Activated naive CD4-positive, alpha-beta T cell (primary cell): Measurements from ENCODE around the gene NECAB3.

Experiments
- DNase-seq, 4 experiments: peaks; one replicate each; lab custom pipeline; 2025; lab: John Stamatoyannopoulos, UW

Gene NECAB3

GRCh38 chr20:33664085-33664761, 10.0 kb downstream of the NECAB3 start:
- DNase-seq, result no peak

DNA sequence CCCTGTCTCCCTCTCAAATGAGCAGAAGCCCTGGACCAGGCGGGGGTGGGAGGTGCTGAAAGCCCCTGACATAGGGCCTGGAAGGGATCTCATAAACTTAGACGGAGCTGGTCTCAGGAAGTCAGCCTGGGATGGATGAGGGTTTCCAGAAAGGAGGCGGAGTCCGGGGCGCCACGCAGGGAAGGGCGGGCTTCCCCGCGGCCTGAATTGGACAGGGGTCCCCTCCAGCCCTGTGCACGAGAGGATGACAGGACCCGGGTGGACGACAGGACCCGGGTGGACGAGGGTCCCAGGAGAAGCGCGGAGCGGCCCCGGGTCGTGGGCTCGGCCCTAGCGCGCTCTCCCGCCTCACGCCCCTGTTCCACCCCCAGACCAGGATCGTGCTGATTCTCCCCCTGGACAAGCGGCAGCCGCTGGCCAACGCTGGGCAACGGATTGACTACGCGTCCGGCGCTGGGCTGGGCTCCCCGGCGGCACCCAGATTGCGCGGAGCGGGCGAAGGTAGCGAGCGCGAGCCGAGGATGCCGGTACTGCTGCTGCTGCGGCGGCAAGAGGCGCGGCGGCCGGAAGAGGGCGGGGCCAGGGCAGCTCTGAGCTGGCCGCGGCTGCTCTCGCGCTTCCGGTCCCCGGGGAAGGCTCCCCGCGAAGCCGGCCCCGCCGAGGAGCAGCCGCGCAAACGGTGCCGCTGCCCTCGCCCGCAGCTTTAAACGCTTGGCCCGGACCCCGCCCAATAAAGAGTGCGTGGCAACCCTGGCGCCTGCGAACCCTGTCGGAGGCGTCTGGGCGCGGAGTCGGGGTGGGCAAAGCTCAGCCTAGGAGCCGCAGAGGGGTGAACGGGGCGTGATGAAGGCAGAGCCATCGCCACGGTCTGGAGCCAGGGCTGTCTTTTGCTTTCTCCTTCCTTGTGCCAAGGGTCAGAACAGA, 10.8 kb downstream of the NECAB3 start:
- DNase-seq, result peak; percentile 30 to 82 (median 61)

GRCh38 chr20:33662172-33662571, 12.1 kb downstream of the NECAB3 start, which contains the start of gene C20orf144:
TSS of gene C20orf144 (plus strand) at chr20:33662327. CDS start at chr20:33662346, 19 bp downstream.
- no peak for DNase-seq

GRCh38 chr20:33660685-33661058, 13.6 kb downstream of the NECAB3 start:
- DNase-seq, result no peak

DNA sequence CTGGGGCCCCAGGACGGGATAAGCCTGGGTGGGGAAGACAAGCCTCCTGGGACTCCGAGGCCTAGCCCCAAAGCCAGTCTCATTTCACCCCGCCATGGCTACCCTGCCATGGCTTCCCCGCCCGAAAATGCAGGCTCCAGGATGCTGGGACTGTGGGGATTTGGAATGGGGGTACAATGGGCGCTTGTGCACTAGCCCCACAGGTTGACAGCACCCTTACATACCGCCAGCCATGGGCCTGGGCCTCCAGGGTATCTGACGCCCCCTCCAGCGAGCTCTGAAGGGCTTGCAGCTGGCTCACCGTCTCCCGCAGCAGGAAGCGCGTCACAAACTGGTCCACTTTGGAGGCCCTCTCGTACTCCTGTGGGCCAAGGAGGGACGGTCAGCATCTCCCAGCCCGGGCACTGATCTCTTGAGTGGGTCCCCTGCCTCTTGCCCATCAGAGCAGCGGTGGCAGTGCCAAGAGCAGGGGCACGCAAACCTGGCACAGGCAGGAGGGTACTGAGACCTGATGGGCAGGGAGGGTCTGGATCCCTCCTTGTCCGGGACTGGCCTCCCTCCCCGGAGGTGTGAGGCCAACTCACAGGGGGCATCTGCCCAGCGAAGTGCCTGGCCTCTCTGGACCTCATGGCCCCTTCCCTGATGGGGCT, 14.1 kb downstream of the NECAB3 start:
- no peak for DNase-seq

DNA sequence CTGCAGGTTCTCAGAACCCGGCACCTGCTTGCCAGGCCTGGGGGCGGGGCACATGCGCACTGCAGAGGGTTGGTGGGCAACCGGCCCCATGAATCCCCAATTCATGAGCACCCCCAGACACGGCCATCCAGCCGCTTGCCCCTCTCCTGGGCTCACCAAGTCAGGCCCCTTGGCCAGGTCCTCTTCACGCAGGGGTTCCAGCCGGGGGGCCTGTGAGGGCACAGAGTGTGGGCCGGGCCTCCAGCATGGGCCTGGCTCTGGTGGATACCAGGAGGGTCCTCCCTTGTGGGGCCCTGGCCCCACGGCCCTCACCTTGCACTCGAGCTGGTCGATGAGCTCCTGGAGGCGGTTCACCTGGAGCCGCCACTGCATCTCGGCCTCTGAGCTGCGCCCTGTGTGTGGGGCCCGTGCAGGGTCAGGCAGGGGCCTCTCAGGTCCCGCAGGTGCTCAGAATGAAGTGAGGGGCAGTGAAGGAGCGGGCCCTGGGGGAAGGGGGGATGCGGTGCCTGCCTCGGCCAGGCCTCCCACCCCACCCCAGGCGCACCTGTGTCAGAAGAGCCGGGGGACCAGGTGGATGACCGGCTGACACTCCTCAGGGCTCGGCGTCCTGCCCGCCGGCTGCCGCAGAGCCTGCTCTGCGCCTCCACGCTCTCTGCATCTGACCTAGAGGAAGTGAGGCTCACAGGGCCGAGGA, 14.7 kb downstream of the NECAB3 start:
- DNase-seq, result no peak

DNA sequence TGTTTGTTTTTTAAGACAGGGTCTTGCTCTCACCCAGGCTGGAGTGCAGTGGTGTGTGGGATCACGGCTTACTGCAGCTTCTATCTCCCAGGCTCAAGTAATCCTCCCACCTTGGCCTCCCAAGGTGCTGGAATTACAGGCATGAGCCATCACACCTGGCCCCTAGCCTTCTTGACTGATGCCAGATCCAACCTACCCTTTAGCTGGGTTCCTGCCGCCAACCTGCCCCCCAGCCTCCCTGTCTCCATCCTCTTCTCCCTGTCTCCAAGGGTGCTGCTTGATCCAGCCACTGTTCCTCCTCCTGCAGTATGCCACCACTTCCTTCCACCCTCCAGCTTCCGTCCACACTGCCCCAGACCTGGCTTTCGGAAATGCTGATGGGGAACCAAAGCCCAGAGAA, 15.3 kb downstream of the NECAB3 start:
- no peak for DNase-seq

GRCh38 chr20:33658510-33658909, 15.7 kb downstream of the NECAB3 start:
- no peak for DNase-seq

GRCh38 chr20:33657704-33658095, 16.5 kb downstream of the NECAB3 start:
- DNase-seq, result no peak

DNA sequence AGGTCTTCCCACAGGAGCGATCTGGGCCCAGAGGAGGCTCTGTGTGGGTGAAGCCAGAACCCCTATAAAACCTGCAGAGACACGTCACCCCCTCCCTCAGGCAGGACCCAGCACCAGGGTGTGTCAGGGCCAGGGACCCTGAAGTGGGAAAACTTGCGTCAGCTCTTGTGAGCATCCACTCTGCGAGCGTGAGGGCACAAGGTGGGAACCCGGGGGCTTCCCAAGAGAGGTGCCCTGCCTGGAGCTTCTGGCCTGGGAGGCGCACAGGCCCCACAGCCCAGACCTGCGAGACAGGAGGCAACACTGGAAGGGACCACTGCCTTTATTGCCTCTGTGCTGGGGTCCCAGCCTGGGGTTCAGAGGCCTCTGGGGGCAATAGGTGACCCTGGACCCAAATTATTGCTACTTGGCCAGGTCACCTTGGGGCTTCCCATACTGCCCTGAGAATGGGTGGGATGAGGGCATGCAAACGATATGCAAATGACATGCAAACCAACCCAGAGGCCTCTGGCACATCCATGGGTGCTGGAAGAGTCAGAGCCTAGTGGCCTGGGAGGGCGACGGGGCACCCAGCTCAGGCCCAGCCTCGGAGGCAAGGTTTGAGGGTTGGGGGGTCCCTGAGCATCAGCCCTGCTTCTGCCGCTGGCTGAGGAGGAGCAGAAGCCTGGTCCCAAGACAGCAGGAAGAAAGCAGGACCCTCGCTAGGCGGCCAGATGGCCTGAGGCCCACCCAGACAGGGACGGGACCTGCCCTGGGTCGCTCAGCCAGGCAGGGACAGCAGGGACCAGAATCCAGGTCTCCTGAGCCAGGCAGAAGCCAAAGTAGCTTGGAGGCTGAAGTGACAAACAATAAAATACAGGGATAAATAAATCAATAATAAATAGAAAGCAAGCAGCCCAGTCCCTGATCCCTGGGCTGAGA, 17.2 kb downstream of the NECAB3 start:
- DNase-seq, result no peak

DNA sequence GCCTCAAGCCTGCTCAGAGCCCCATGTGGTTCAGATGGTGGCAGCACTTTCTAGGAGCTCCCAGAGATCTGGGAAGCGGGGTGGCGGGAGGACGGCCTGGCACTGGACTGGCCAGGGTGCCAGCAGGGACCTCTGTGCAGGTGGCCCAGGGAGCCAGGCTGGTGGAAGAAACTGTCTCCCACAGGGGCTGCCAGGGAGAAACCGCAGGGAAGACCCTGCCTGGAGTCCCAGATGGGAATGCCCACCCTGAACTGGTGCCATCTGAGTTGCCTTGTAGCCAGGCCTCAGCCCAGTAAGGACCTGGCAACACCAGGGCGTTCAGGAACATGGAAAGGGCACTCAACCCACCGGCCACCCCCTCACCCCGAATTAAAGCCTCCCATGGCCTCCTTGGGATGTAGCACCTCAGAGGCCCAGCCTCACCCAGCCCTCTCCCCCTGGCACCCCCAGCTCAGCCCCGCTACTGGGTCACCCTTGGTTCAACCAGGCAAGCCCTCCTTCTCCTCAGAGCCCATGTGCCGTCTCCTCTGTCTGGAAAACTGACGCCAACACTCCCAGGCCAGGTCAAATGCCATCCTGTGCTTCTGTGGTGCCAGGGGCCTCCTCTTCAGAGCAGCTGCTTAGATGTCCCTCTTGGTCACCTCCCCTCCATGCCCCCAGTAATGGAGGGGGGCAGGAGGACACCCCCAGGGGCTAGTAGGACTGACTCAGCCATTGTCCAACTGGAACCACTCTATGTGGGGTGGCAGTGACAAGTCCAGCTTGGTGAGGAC, 18.0 kb downstream of the NECAB3 start:
- DNase-seq, result no peak

DNA sequence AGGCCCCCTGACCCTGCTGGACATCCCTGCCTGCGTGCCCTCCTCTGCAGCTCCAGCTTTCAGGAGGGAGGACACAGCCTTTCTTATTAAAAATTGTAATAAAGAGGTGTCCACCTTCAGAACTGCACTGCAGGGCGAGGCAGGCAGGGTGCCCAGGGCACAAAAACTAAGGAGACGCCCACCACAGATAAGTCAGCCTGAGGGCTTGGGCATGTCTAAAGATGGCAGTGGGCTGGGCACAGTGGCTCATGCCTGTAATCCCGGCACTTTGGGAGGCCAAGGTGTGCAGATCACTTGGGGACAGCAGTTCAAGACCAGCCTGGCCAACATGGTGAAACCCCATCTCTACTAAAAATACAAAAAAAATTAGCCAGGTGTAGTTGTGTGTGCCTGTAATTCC, 19.1 kb downstream of the NECAB3 start:
- no peak for DNase-seq

- DNase-seq, result no peak
Measured at GRCh38 chr20:33654680-33655161, 19.5 kb downstream of the NECAB3 start.

DNA sequence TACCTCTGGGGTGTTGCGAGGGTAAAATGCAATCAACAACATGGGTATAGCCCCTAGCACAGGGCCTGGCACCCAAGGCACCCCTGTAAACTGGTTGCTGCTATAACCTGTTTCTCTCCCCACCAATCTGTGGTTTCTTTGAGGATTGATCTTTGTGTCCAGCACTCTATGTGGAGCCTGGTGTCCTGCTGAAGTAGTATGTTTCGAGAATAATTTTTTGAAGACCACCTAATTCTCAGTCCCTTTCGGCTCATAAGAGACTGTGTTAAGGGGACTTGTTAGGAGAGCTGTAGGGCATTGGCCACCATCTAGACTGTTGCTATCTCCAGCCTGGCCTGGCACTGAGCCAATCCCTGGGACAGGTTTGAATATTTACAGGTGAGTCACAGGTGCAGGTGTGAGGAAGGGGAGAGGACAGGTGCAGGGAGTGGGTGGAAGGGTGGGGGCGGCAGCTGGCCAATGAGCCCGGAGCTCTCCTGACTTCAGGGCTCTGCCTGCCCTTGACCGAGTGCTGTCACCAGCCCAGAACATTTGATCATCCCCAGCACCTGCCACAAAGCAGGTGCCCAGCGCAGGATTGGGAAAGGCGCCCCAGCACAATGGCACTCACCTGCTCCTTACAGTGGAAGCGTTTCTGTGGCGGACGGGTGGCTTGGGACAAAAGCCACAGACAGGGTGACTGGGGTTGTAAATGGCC, 20.2 kb downstream of the NECAB3 start:
- no peak for DNase-seq

DNA sequence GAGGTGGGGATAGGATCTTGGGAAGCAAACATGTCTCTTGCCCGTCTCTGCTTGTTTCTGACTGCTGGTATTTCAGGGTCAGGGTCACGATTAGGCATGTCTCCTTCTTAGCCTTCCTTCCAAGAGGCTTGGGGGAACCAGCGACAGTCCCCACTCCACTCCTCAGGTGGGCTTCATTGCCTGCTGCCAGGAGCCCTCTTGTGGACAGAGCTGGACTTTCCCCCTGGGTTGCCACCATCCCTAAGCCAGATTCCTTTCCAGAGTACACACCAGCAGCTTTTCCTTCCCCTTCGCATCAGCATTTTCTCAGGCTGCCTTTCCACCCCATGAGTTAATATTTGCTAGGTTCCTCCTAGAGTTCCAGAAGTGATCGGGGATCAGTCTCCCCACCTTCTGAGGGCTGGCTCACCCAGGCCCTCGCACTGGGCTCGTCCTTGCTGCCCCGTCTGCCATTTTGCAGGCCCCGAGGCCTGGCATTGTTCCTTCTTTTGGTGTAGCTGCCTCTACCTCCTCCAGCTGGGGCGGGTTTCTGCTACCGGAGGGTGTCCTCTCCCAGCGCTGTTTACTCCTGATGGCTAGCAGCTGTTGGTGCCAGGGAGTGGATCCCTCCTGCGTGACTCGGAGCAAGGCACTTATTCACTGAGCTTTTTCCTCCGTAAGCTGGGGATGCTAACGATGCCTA, 20.9 kb downstream of the NECAB3 start:
- DNase-seq, result peak in 1 of 4 experiments; percentile 12

GRCh38 chr20:33651562-33652048, 22.6 kb downstream of the NECAB3 start:
- DNase-seq, result no peak

GRCh38 chr20:33650753-33651561, 23.3 kb downstream of the NECAB3 start:
- DNase-seq, result no peak
